HG02852 (cell line): ENCODE data around the gene HSPA12A.

Experiments
- ATAC-seq: cut with Tn5 transposase; IDR thresholded peaks from one replicate; pipeline ENCODE4 v1.9.1; 2021; ENCODE audit warnings: mild to moderate bottlenecking, moderate library complexity; ENCODE audit not compliant: unreplicated experiment

The HSPA12A gene

DNA sequence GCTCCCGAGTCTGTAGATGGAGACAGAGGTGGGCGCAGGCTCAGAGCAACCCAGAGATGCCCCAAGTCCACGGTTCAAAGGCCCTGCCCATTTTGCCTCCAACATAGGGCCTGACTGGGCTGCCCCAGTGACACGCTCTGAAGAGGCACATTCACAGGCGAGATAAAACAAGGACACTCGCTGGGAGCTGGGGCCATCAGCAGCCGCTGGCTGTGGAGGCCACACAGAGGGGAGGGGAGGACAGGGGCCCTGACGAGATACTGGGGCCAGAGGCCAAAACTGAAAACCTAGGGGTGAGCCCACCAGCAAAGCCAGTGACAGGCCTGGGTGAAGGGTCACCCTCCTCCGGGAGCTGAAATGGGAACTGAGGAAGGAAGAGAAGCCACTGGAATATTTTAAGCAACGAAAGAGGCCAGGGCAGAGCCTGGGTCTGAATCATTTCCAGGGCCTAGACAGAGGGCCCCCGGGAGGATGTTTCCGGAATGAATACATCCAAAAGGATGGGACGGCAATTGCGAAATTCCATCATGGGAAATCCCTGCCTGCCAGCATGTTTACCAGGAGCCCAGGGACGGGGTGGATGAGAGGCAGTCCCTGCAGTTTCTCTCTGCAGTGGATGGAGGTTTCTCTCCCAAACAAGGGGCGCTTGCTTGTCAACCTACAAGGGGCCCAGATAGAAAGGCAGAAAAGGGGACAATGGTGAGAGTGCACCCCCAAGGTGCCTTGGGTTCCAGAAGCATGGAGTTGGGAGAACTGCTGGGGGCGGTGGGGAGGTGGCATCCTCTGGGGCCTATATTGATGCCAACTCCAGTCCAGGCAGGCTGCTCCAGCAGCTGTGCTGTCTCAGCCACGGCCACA lies 29.0 kb upstream of the HSPA12A start:
- ATAC-seq = no peak

- ATAC-seq = no peak
Measured at GRCh38 chr10:116770281-116770680, 27.9 kb upstream of the HSPA12A start.

- ATAC-seq = no peak
Measured at GRCh38 chr10:116769791-116770190, 27.4 kb upstream of the HSPA12A start.

DNA sequence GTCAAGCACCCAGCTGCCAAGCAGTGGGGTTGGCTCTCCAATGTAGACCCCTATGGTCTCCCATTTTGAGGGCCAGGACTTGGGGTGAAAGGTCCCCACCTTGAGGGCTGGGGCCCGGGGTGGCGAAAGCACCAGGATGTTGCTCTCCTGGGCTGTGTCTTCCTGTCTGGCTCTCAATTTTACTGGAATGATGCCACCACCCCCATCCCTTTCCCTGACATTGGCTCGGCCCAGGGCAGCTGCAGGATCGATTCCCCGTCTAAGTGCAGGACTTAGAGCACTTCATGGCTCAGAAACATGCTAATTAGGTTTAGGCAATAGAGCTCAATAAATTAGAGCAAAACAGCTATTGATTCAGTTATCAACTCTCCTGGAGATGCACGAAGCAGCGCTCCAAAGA lies 27.0 kb upstream of the HSPA12A start:
- no peak for ATAC-seq

DNA sequence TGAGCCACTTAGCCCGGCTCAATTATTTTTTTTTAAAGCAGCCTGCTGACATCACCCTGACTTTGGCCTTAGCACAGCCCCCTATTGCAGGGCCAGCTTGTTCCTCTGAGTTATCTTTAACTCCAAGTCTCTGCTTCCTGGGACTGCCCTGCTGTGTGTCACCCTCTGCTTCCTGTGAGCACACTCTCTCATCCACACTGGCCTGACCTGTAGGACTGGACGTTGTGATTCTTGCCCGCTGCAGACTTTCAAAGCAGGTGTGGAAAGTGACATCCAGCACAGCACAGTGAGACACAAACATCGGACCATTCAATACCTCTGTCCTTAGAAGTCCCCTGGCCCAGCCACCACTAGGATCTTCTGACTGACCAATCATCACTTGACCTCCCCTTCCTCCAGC lies 26.4 kb upstream of the HSPA12A start:
- no peak for ATAC-seq

DNA sequence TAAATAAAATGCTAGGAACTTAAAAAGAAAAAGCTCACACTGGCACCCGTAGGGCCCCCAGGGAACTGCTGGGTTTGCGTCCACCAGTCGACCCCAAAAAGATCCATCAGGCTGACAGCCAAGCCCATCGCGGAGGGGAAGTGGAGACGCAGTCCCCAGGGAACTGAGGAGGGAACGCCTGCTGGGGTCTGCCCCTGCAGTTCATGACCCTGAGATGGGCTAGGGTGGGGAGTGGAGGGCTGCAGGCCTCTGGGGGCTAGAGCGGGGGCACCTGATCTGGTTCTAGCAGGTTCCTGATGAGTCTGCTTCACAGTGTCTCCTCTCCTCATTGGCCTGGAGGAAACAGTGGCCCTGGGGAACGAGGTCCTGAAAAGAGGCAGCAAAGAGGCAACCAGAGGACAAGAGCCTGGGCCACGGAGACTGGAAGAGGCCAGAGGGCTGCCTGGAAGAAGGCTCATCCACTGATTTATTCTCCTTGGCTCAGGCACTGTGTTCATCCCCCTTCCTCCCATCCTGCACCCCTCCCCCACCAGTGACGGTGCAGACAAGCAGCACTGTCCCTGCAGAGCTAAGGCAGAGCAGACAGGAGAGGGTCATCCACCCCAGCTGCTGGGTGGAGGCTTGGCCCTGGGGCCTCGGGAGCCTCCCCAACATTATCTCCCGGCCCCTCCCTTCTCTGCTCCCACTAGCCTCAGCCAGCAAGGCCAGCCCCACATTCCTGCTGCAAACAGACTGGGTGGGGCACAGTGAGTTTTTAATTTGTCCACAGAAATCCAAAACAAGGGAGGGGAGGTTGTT lies 24.7 kb upstream of the HSPA12A start:
- ATAC-seq = no peak

- no peak for ATAC-seq
Measured at GRCh38 chr10:116766241-116766827, 24.0 kb upstream of the HSPA12A start.

DNA sequence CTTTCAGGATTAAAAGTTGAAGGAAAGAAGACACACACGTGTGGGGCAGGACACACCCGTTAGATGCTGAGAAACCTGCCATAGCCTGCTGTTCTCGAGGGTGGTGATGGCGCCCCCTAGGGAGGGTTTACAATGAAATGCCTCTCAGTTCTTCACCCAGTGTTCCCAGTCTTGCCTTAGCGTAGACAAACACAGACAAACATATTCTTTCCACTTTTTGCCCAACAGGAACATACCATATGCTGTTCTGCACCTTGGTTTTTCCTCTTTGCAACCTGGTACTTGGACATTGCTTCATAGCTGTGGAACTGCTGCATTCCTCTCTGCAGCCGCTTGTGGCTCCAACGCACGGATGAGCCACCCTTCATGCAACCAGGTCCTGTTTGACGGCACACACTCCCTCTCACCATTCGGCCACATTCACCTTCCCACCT lies 23.3 kb upstream of the HSPA12A start:
- ATAC-seq = no peak

- no peak for ATAC-seq
Measured at GRCh38 chr10:116764979-116765378, 22.6 kb upstream of the HSPA12A start.

DNA sequence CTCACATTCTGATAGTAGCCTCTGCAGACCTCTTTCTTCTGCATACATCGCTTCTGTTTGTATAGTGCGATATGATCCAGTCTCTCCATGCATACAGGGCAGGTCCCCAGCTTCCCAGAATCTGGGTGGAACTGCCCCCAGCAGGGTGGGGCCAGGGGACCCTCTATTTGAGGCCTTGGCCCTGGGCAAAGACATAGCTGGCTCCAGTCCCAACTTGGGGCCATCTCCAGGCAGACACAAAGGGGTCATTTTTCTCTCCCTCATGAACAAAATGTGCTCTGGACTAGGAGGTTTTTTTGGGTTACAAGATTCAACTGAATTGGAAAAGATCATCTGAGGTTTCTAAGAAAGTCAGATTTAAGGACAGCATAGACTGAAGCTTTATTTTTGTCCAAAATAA lies 21.1 kb upstream of the HSPA12A start:
- ATAC-seq = no peak

GRCh38 chr10:116761883-116762282 lies 19.5 kb upstream of the HSPA12A start:
- ATAC-seq = no peak

DNA sequence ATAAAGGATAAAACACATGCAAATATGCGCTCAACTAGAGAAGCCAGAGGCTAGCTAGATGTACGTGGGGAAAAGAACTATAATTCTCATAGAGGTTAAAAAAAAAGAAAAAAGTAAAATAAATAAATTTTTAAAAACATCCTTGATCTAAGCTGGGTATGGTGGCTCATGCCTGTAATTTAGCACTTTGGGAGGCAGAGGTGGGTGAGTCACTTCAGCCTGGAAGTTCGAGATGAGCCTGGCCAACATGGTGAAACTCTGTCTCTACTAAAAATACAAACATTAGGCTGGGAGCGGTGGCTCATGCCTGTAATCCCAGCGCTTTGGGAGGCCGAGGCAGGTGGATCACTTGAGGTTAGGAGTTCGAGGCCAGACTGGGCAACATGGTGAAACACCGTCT lies 18.6 kb upstream of the HSPA12A start:
- ATAC-seq = no peak

GRCh38 chr10:116757246-116757645 lies 14.9 kb upstream of the HSPA12A start:
- ATAC-seq = no peak

- no peak for ATAC-seq
Measured at GRCh38 chr10:116756277-116756676, 13.9 kb upstream of the HSPA12A start.

DNA sequence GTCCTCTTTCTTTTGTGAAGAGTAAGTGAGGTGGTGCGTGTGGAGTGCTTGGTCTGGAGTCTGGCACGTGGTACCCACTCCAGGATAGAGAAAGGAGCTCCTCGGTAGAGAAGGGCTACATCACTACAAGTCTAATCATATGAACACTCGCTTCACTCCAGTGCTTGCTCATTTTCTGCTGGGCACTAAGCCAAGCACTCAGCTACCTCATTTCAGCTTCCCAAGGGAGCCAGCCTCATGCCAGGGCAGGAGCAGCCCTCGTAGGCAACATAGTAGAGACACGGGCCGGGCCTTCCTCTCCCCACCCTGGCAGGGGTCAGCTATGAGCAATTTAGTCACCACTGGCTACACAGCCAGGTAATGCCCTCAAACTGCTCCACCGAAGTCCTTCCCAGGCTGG lies 11.4 kb upstream of the HSPA12A start:
- no peak for ATAC-seq

DNA sequence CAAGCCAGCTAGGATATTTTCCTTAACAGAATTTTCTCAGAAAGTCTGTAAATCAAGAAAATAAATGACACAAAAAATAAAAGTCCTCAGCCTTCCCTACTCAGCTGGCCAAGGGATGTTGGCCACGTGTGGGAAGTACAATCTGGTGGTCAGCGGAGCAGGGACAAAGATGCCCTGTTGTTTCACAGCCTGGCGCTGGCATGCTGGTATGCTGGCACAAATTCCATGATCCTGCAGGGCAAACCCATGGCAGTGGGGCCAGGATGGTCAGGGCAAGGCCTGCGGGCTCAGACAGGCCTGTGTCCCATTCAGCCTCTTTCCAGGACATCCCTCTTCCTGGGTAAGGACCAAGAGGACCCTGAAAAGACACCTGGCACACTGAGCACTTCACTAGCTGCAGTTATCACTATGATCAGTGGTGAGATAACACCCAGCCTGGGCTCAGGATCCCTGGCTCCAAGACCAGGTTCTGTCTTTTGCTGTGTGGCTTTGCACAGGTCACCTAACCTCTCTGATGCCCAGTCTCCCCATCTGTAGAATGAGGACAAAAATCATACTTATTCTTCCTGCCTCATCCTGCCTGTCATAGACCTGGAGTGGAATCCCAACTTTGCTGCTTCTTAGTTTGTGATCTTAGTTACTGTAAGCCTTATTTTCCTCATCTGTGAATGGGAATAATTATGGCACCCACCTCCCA lies 10.8 kb upstream of the HSPA12A start:
- ATAC-seq = no peak

DNA sequence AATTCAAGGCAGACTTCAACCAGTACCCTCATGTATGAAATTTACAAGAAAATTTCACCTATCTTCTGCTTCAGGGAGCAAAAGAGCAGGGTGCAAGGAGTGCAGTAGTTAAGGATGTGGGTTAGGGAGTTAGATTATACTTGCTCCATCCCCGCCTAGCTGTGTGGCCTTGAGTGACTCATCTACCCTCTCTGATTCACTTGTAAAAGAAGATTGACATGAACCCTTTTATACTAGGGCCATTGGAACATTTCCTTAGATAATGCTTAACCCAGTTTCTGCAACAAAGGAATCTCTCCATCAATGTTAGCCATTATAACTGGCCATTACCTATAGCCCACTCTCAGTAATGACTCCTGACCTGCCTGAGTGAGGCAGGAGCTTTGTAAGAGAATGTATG lies 10.2 kb upstream of the HSPA12A start:
- ATAC-seq = no peak

DNA sequence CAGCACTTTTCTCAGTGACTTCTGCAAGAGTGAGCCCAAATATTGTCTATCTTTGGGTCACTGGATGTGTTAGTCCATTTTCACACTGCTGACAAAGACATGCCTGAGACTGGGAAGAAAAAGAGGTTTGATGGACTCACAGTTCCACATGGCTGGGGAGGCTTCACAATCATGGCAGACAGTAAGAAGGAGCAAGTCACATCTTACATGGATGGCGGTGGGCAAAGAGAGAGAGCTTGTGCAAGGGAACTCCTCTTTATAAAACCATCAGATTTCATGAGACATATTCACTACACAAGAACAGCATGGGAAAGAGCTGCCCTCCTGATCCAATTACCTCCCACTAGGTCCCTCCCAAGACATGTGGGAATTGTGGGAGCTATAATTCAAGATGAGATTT lies 6.1 kb upstream of the HSPA12A start:
- ATAC-seq = no peak

GRCh38 chr10:116748041-116748440 lies 5.7 kb upstream of the HSPA12A start:
- ATAC-seq = no peak

DNA sequence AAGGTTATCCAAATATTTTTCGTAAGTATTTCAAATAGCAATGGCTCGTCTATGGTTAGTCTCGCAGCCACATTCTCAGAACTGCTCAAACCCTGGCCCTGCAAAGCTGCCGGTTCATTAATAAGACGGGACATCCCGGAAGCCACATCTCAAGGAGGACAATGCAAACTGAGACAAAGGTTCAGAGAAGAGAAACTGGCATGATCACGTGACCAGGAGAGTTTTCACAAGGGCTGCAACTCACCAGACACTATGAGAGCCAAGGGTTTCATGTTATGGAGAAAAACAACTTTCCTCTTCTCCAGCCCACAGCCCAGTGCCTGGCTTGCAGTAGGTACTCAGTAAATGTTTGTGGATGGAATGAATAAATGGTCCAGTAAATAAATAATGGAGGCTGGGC lies 5.0 kb upstream of the HSPA12A start:
- no peak for ATAC-seq

GRCh38 chr10:116744885-116745284 lies 2.5 kb upstream of the HSPA12A start:
- no peak for ATAC-seq
